ENCODE data around the gene CGB5.

DNA sequence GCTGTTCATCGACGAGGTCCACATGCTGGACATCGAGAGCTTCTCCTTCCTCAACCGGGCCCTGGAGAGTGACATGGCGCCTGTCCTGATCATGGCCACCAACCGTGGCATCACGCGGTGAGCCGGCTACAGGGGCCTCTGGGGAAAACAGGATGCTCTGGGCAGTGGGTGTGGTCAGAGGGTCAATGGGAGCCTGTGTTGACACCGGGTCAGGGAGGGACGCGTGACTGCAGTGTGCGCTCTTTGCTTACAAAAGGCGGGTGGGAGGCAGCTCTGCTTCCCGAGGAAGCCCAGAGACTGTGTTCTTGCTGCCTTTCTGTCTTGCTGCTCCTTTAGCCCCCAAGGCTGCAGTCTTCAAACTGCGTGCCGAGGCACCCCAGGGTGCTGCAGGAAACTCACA lies 32.5 kb upstream of the CGB5 start:
- TF ChIP-seq, protein P1, sequence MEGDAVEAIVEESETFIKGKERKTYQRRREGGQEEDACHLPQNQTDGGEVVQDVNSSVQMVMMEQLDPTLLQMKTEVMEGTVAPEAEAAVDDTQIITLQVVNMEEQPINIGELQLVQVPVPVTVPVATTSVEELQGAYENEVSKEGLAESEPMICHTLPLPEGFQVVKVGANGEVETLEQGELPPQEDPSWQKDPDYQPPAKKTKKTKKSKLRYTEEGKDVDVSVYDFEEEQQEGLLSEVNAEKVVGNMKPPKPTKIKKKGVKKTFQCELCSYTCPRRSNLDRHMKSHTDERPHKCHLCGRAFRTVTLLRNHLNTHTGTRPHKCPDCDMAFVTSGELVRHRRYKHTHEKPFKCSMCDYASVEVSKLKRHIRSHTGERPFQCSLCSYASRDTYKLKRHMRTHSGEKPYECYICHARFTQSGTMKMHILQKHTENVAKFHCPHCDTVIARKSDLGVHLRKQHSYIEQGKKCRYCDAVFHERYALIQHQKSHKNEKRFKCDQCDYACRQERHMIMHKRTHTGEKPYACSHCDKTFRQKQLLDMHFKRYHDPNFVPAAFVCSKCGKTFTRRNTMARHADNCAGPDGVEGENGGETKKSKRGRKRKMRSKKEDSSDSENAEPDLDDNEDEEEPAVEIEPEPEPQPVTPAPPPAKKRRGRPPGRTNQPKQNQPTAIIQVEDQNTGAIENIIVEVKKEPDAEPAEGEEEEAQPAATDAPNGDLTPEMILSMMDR (IDR thresholded peaks at IDR 0.05), result no peak
- TF ChIP-seq POLR2A (IDR thresholded peaks at IDR 0.05), result no peak
- TF ChIP-seq EP300 (IDR thresholded peaks at IDR 0.05), result no peak

All from tibial nerve (tissue), 4 donors.